OCI-LY3 (cell line): Measurements from ENCODE around the gene THBS1.

ENCODE experiments used
- H2AFZ ChIP-seq: fragments of 200-600, 300-600 bp; shearing (Covaris generic); 2 replicates; pipeline ENCODE4 v1.6.0; 2014; ENCODE audit warnings: antibody characterized with exemption, low read depth, low read length
- H3K27ac ChIP-seq: fragments of 200-600, 300-600 bp; sonication (generic); 2 replicates; pipeline ENCODE4 v1.5.1; 2014; ENCODE audit warnings: mild to moderate bottlenecking, low read length, moderate library complexity, mixed read lengths
- H3K27me3 ChIP-seq: fragments of 200-600, 300-600 bp; sonication (generic); 2 replicates; pipeline ENCODE4 v1.6.1; 2014; ENCODE audit warnings: low read depth, low read length, mixed read lengths
- H3K36me3 ChIP-seq: fragments of 200-600, 300-600 bp; sonication (generic); replicated peaks from 2 replicates; pipeline ENCODE3; 2014; ENCODE audit warnings: low read depth, low read length, mixed read lengths
- H3K4me1 ChIP-seq: fragments of 300-600, 200-600 bp; sonication (generic); 2 replicates; pipeline ENCODE4 v1.6.1; 2014; ENCODE audit warnings: low read length, mixed read lengths
- H3K4me2 ChIP-seq: fragments of 200-600, 300-600 bp; sonication (generic); 2 replicates; pipeline ENCODE4 v1.6.1; 2014; ENCODE audit warnings: low read length, mixed read lengths
- H3K4me3 ChIP-seq: fragments of 300-600, 200-600 bp; sonication (generic); 2 replicates; pipeline ENCODE4 v1.5.1; 2014; ENCODE audit warnings: antibody characterized with exemption, mild to moderate bottlenecking, low read length, moderate library complexity
- H3K79me2 ChIP-seq: fragments of 300-600, 200-600 bp; shearing (Covaris generic); 2 replicates; pipeline ENCODE4 v1.6.1; 2014; ENCODE audit warnings: mild to moderate bottlenecking, low read length, mixed read lengths
- H3K9ac ChIP-seq: fragments of 300-600, 200-600 bp; shearing (Covaris generic); 2 replicates; pipeline ENCODE4 v1.6.0; 2014; ENCODE audit warnings: mild to moderate bottlenecking, low read length, moderate library complexity
- H3K9me3 ChIP-seq: fragments of 200-600, 300-600 bp; shearing (Covaris generic); 2 replicates; pipeline ENCODE4 v1.6.1; 2014; ENCODE audit warnings: low read length, mixed read lengths; ENCODE audit not compliant: insufficient read depth
- H4K20me1 ChIP-seq: fragments of 200-600, 300-600 bp; sonication (generic); 2 replicates; pipeline ENCODE4 v1.6.1; 2016; ENCODE audit warnings: low read length, mixed read lengths; ENCODE audit not compliant: insufficient read depth
- EZH2phosphoT487 ChIP-seq: fragments of 200-600 bp; shearing (Covaris generic); IDR thresholded peaks from 2 replicates; pipeline ENCODE4 v1.6.1; 2018; ENCODE audit warnings: antibody characterized with exemption, mixed run types, low read depth
- TF ChIP-seq, protein P1 (sequence below): fragments of 200-600, 300-600 bp; sonication (generic); IDR thresholded peaks from 2 replicates; pipeline ENCODE4 v1.5.1; 2014; ENCODE audit warnings: antibody characterized with exemption, low read length, low read depth

THBS1 gene

GRCh38 chr15:39596358-39597051 lies 15.6 kb downstream of the THBS1 start:
- no peak overlapping the region for H3K4me2 ChIP-seq

GRCh38 chr15:39597336-39597735 lies 16.5 kb downstream of the THBS1 start:
- Histone ChIP-seq H3K4me2 (no peak overlapping the region), H3K4me1 (peaks cover 15% of the 10 kb centered on the region), H3K9ac (no peak overlapping the region), H3K9me3 (no peaks in the 10 kb centered on the region), H2AFZ (no peak overlapping the region), H3K79me2 (no peaks in the 10 kb centered on the region), H3K36me3 (no peaks in the 10 kb centered on the region), H4K20me1 (no peaks in the 10 kb centered on the region), H3K27me3 (no peaks in the 10 kb centered on the region), H3K27ac (no peak overlapping the region), H3K4me3 (no peak overlapping the region)
- TF ChIP-seq EZH2phosphoT487: no peak
- TF ChIP-seq, protein P1, sequence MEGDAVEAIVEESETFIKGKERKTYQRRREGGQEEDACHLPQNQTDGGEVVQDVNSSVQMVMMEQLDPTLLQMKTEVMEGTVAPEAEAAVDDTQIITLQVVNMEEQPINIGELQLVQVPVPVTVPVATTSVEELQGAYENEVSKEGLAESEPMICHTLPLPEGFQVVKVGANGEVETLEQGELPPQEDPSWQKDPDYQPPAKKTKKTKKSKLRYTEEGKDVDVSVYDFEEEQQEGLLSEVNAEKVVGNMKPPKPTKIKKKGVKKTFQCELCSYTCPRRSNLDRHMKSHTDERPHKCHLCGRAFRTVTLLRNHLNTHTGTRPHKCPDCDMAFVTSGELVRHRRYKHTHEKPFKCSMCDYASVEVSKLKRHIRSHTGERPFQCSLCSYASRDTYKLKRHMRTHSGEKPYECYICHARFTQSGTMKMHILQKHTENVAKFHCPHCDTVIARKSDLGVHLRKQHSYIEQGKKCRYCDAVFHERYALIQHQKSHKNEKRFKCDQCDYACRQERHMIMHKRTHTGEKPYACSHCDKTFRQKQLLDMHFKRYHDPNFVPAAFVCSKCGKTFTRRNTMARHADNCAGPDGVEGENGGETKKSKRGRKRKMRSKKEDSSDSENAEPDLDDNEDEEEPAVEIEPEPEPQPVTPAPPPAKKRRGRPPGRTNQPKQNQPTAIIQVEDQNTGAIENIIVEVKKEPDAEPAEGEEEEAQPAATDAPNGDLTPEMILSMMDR: no peak

More at GRCh38 chr15:39596358-39597051, 15.6 kb downstream of the THBS1 start:
- Histone ChIP-seq H4K20me1 (no peaks in the 10 kb centered on the region), H3K79me2 (no peaks in the 10 kb centered on the region), H3K36me3 (no peaks in the 10 kb centered on the region), H3K4me1 (peaks cover 10% of the 10 kb centered on the region), H3K9ac (no peak overlapping the region), H3K27me3 (no peaks in the 10 kb centered on the region), H3K27ac (no peak overlapping the region), H2AFZ (no peak overlapping the region), H3K9me3 (no peaks in the 10 kb centered on the region), H3K4me3 (no peak overlapping the region)
- TF ChIP-seq EZH2phosphoT487: no peak
- TF ChIP-seq, protein P1: no peak

DNA sequence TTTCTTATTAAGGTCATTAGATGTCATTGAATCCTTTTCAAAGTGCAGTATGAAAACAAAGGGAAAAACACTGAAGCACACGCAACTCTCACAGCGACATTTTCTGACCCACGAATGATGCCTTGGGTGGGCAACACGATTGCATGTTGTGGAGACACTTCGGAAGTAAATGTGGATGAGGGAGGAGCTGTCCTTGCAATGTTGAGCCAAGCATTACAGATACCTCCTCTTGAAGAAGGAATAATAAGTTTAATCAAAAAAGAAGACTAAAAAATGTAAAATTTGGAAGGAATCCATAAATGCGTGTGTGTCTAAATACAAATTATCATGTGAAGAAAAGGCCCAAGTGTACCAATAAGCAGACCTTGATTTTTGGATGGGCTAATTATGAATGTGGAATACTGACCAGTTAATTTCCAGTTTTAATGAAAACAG lies 16.9 kb downstream of the THBS1 start:
- Histone ChIP-seq H3K27ac (no peak overlapping the region), H3K79me2 (no peaks in the 10 kb centered on the region), H3K4me3 (no peak overlapping the region), H3K9me3 (no peaks in the 10 kb centered on the region), H3K4me2 (no peak overlapping the region), H3K27me3 (no peaks in the 10 kb centered on the region), H3K9ac (no peak overlapping the region), H3K36me3 (no peaks in the 10 kb centered on the region), H4K20me1 (no peaks in the 10 kb centered on the region), H3K4me1 (peaks cover 15% of the 10 kb centered on the region), H2AFZ (no peak overlapping the region)
- no peak for TF ChIP-seq EZH2phosphoT487
- TF ChIP-seq, protein P1: no peak

GRCh38 chr15:39598186-39598850 lies 17.4 kb downstream of the THBS1 start:
- Histone ChIP-seq H3K9me3 (no peaks in the 10 kb centered on the region), H2AFZ (no peak overlapping the region), H3K36me3 (no peaks in the 10 kb centered on the region), H3K4me1 (peaks cover 15% of the 10 kb centered on the region), H3K79me2 (no peaks in the 10 kb centered on the region), H4K20me1 (no peaks in the 10 kb centered on the region), H3K27me3 (no peaks in the 10 kb centered on the region), H3K4me3 (no peak overlapping the region), H3K27ac (no peak overlapping the region), H3K4me2 (no peak overlapping the region), H3K9ac (no peak overlapping the region)
- TF ChIP-seq EZH2phosphoT487: no peak
- TF ChIP-seq, protein P1: no peak
